GM19452 (cell line): ENCODE data around the gene SOS2.

Experiments used
- ATAC-seq: cut with Tn5 transposase; IDR thresholded peaks from one replicate; pipeline ENCODE4 v1.9.1; 2021; ENCODE audit not compliant: unreplicated experiment

Gene SOS2

DNA sequence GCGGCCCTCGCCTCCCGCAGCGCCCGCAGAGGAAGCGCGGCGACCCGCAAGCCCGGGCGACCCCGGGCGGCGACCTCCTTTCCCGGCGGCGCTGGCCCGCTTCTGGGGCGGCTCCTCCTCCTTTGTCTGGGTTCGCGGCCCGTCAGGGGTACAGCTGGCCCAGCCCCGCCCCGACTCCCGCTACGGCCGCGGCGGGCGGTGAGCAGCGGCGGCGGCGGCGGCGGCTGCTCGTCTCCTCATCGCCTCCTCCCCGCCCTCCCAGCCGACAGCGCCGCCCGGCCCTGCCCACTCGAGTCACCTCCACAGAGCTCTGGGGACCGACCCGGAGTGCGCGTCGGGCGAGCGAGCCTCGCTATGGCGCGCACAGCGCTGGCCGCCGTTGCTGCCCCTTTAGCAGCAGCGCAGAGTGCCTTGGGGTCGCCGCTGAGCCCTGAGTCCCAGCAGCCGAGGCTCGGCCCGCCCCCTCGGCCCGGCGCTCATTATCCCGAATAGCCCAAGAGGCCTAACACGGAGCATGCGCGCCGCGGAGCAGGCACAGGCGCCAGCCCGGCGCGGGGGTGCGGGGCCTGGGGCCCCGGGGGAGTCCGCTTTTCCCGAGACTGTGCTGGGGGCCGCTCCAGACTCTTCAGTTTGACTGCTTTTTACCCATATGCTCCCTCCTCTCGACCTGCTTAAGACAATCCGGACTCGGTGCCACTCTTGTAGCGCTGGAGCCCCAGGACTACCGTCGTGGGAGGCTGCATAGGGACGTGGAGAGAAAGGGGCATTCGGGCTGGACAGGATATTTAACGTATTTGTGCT, at the start of gene SOS2:
TSS of gene SOS2 (minus strand) at position 104 of the 801 bp plus-strand sequence. CDS start 295 bp downstream, outside the sequence.
- peak; percentile 83 for ATAC-seq

DNA sequence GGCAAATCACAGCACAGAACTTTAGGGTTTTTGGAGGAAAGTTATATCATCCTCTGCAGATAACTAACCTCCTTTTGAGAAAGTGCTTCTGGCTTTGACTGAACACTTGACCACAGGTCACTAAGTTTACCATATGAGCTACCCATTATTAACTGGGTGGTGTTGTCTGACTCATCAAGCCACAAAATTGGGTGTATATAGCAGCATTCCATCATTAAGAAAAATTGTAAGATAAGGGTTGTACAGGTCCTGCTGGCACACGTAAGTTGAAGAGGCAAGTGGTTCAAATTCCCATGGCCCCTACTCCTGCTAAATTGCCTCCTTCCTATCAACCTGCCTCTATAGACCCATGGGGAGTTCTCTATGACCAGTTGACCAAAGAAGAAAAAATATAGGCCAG, 41.1 kb upstream of the SOS2 start:
- no peak for ATAC-seq

DNA sequence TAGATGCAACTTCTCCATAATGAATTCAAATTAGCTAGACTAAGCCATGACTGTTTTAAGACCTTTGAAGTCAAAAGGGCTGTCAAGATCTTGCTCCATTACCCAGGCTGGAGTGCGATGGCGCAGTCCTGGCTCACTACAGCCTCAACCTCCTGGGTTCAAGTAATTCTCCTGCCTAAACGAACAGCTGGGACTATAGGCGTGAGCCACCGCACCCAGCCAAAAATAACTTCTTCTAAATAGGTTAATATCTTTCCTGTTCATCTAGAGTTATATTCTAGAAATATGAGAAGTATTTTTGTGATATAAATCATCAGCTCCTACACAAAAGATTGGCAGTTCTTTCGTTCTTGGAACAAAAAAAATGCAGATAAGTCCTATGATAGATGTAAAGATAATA, 39.6 kb upstream of the SOS2 start:
- ATAC-seq = no peak

DNA sequence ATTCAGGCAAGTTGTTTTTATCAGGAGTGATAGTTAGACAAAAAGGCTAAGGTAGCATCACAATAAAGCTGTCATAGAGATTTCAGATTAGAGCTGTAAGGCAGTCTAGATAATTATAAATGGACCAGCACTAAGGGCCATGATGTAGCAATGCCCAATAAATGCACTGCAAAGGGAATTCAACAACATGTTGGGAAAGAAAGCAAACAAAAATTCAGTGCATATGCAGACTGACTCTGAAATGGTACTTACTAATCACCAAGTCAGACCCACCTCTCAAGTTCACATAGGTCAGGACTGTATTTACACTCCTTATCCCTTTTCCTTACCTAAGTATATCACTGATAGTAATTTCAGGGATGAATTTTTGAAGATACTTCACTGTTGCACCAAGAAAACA, 33.7 kb upstream of the SOS2 start:
- ATAC-seq = no peak

DNA sequence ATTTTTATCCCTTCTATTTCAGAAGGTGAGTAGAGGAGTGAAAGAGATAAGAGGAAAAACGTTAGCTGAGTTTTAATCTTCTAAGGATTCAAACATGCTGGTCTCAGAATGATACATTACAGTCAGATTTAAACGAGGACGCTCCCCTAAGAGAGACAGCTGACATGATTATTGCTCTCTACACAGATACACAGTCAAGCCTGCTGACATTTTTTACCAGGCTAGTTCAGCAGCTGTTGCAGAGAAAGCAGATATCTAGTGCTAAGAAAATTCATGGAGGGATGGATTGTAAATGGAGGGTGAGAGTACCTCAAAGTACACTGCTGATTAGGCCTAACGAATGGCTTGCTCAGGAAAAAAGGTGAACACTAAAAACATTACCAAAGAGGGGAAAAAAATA, 31.9 kb upstream of the SOS2 start:
- no peak for ATAC-seq

DNA sequence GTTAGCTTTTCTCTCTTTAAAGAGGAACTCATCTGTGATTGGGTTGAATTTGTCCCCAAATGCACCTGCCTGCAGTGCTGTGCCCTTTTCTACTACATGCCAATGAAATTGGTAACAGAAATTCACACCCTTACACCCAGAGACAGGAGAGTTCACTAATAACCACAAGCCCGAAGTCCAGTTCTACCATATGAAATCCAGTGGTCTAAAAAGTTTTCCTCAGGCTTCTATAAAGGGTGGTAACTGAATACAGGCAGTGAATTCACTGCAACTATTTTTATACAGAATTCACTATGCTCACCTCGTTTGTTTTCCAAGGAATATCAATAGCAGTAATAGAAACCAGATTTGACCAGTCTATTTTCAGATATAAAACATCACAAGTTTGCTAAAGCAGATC, 31.5 kb upstream of the SOS2 start:
- no peak for ATAC-seq

DNA sequence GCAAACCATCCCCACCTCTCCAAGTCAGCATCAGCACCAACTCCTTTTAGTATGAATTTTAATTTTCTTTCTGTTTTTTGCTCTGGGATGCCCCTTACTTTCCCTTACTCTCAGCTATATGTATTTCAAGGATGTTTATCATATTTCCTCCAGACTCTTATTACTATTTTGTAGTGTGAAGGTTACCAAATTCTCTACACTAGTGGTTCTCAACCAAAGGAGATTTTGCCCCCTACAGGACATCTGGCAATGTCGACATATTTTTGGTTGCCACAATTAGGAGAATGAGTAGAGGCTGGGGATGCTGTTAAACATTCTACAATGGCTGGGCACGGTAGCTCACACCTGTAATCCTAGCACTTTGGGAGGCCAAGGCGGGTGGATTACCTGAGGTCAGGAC, 29.1 kb upstream of the SOS2 start:
- ATAC-seq = no peak

DNA sequence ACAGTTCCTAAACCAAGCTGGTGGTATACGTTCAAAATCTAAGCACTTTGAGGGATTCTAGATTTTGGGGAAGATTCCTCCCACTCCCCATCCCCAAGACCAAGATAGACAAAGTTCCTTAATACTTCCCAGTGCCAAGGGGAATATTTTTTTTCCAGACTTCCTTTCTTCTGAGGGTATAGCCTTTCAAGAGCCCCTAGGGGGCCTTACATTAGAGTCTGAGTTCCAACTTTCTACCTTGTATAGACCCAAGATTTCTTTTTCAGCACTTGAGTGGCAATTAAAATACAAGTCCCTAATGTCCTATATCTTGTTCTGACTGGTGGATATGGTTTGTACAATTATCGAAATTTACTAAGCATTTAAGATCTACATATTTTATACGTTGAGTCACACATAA, 28.7 kb upstream of the SOS2 start:
- no peak for ATAC-seq

DNA sequence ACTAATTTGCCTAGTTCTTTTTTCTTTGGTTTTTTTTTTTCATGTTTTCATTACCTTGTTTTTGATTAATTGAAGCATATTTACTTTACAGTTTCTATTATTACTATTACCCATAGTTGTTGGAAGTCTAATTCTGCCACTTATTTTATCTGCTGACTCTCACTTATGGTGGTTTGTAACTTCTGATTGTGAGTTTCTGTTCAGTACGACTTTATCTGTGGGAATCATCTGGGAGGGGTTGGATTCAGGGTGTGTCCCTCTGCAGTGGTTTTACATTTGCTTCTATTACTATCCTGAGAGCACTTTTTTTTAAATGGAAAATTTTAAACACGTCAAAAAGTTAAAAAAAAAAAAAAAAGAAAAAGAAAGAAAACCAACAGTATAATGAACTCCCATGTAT, 26.4 kb upstream of the SOS2 start:
- no peak for ATAC-seq

DNA sequence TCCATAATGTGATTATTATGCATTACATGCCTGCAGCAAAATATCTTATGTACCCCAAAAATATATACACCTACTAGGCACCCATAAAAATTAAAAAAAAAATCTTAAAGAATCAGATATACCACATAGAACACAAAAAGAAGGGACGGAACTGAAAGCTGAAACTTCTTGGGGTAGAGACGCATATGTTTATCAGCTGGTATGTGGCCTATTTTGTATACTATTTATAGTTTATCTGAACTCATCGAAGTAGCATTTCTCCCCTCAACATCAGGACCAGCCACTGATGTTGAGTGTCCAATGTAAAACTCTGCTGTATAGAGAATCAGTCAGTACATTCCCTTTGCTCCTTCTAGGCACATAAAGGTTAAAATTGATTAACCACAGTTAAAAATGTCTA, 22.9 kb upstream of the SOS2 start:
- ATAC-seq = no peak

DNA sequence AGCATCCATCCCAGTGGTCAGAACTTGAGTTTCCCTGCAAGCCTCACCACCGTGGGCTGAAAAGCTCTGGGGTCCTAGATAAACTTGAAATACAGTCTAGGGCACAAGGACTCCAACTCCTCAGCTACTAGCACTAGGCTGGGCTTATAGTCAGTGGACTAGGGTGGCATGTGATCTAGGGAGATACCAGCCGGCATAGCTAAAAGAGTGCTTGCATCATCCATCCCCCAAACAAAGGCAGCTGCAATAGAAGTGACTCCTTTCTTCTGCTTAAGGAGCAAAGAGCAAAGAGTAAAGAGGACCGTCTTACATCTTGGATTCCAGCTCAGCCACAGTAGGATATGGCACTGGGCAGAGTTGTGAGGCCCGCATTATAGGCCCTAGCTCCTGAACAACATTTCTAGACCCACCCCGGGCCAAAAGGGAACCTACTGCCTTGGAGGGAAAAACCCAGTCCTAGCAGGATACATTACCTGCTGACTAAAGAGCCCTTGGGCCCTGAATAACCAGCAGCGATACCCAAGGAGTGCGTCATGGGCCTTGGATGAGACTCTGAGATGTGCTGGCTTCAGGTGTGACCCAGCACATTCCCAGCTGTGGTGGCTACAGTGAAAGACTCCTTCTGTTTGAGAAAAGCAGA, 17.9 kb upstream of the SOS2 start:
- no peak for ATAC-seq

DNA sequence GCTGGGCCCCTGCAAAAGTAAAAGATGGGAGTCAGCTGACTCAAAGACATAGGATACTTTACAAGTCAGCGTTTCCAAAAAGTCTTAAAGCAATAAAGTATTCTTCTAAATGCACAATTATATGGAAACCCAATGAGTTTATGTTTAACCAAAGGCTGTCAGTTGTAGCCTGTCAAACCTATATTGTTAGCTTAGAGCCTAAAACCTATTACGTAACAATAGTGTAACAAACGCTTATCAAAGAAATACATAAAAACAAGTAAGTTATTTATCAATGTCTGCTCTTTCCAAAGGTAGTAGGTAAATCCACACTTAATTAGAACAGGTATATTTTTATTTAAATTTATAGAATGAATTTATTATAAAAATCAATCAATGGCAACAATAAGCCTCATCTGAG, 15.9 kb upstream of the SOS2 start:
- ATAC-seq = no peak

DNA sequence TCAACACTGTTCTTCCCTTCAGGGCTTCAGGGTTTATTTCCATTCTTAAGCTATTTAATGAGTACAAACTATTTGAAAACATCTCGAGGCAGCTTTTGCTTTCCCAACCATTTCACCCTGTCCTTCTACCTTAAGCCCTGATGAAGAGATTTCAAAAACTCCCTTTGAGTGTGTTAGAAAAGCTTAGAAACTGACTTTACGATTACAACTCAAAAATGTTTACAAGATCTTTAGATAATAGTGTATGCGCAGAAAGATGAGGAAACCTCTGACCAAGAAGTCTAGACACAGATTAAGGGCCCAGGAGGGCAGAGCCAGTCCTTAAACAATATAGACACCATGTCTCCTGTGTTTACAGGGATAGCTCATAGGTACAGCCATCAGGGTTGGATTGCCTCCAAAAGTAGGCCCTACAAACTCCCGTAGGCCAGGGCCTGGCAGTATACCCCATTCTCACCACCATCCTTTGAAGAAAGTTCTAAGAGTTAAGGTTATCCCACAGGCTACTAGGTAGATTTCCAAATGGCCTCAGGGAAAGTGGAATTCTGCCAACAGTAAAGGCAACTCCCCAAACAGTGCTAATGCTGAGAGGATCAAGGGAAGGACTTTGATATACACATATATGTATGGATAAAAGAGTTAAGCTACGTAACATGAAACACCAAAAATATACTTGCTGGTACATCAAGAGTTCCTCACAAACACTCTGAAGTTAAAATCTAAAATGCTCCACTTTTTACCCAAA, 11.4 kb upstream of the SOS2 start:
- no peak for ATAC-seq

DNA sequence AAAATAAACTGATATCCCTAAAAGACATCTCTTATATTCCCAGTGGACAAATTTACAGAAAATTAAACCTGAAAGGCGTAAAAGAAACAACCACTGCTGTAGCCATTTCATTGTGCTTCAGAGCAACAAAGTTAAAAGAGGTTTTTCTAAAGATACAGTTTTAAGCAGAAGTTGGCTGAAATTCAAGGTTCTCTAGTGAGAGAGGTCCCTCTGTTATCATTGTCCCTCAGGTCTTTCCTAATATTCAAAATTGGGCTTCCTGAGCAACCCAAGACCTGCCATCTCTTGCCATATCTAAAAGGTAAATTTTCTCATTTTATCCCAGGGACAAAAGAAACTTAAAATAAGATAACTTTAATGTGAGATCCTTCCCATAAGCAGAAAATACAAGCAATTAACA, 10.7 kb upstream of the SOS2 start:
- ATAC-seq = no peak

DNA sequence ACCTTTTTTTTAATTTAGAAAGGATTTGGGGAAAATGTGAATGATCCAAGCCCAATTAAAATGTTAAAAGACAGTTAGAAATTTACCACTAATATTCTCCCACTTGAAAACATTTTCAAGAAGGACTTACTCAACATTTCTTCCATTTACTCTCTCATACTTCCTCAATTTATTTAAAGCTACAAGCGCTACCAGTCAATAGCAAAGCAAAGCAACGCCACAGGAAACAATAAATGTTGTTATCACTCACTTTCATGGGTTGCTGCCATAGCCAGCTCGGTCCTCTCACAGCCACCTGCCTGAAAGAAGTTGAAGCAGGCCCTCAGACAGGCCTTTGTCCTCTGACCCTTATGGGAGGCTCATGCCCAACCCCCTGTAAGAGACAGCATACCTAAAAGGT, 6.0 kb upstream of the SOS2 start:
- no peak for ATAC-seq

DNA sequence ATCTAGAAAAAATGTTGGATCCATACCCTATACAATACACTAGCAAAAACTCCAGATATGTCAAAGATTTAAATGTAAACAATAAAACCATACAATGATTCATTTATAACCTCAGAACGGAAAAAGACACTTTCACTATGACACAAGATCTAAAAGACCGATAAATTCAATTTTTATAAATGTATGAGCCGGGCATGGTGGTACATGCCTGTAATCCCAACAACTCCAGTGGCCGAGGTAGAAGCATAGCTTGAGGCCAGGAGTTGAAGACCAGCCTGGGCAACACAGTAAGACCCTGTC, 2.5 kb upstream of the SOS2 start:
- ATAC-seq = no peak

DNA sequence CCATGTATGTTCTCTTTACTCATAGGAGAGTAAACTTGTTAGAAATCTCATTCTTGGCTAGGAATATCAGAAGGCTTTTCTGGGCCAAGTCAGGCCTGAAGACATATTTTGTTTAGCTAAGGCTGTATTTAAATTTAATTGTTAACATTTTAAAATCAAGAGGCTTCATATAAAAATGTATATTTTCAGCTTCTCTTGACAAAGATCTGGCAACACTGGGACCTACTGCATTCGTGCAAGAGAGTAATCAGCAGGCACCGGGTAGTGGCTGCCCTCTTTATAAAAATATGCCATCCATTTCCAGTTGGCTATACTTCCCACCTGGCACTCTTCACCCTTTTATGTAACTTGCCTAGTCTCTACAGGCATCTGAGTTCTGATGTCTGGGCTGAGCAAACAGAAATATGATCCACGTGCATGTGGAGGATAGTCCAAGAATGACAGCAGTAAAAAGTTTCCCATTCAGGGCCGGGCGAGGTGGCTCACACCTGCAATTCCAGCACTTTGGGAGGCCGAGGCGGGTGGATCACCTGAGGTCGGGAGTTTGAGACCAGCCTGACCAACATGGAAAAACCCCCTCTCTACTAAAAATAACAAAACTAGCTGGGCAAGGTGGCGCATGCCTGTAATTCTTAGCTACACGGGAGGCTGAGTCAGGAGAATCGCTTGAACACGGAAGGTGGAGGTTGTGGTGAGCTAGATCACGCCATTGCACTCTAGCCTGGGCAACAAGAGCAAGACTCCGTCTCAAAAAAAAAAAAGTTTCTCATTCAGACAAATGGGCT, 2.0 kb upstream of the SOS2 start:
- ATAC-seq = no peak

DNA sequence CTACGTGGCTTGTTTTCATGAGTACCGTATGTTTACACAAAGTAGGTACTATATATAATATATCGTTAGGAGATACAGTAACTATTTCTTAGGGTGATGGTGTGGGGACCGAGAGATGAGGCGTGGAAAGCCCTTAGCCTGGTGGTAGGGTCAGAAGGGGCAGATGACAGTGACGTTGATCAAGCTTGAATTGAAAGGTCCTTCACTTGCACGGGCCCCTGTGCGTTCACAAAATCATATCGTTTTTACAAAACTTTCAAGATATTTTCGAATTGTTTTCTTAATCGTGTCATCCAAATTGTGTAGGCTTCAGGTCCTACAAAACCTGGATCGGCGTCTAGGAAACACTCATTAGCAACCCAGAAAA, 881 bp upstream of the SOS2 start:
- no peak for ATAC-seq

DNA sequence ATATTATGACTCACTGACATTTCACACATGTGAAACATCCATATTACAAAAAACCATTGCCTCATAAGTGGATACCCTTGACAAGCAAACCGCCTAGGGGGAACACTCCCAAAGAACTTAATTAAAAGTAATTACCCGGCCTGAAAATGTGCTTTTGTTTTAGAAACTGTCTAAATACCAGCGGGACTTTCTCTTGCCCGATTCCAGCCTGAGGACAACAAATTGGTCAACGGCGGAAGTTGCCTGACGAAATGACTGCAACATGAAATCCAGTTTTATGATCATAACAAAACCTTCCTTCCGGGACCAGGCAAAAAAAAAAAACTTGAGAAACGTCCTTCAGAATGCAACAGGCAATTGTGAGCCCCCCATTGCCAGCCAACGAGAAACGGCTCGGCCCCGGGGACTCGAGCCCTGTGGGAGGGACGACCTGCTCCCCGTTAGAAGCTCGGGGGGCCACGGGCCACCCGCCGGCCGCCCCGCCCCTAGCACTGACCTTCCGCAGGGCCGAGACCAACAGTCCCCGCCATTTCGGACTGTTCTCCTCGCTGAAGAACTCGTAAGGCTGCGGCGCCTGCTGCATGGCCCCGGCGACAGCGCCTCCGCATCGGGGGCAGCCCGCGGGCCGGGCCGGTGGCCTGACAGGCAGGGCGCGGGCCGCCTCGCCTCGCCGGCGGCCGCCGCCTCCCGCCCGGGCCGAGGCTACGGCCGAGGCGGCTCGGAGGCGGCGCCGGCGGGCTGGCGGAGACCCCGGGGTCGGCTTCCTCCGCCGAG, 490 bp downstream of the SOS2 start:
- ATAC-seq = peak; percentile 38

DNA sequence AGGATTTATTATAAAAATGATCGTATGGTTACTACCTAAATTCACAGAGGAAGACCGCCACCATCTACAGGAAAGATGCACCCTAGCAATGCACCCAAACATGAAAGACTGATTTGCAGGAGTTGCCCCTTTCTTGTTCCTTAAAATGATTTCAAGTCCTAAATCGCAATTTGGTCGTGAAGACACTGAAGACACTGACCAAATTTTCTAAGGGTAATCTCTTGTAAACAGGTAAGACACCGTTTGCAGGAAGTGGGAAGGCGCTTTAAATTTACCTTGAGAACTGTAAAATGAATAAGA, 1.0 kb downstream of the SOS2 start:
- no peak for ATAC-seq

DNA sequence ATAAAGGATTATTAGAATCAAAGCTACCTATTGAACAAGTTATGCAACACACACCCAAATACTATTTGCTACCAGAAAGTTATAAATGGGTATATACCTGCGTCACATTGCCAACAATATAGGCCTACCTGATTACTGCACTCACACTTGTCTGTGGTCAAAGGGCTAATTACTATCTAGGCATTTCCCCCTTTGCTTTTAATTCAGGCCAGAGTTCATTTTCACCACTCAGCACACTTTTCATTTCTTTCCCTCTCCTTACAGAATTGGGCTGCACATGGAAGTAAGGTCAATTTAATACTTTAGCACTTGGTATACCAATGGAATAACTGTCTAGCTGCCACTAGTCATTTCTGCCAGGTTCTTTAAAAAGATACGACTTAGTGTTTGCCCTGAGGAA, 1.7 kb downstream of the SOS2 start:
- no peak for ATAC-seq
